ENCODE data around the gene CACNA2D2.
A peak's percentile ranks its signal among the peaks of the same experiment; 100 is the strongest.

Gene CACNA2D2

DNA sequence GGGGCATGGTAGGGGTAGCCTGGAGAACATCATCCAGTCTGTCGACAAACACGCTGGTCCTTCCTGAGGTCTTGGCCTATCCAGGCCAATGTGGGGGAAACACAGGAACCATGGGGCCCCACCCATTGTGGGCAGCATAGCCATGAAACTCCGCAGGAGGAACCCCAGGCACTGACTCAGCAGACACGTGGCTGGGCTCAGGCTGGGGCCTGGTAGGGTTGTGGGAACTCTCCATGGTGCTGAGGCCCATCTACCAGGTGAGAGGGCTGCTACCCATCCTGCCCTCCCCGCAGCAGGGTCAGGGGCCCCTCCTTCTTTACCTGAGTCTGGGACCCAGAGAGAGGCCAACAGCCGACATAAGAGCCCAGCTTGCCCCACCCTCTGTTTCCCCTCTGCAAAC lies 22.6 kb upstream of the CACNA2D2 start:
- peak; percentile 17 for DNase-seq (ENCODE audit: extremely low read depth, low read depth)
- TF ChIP-seq, protein P1, sequence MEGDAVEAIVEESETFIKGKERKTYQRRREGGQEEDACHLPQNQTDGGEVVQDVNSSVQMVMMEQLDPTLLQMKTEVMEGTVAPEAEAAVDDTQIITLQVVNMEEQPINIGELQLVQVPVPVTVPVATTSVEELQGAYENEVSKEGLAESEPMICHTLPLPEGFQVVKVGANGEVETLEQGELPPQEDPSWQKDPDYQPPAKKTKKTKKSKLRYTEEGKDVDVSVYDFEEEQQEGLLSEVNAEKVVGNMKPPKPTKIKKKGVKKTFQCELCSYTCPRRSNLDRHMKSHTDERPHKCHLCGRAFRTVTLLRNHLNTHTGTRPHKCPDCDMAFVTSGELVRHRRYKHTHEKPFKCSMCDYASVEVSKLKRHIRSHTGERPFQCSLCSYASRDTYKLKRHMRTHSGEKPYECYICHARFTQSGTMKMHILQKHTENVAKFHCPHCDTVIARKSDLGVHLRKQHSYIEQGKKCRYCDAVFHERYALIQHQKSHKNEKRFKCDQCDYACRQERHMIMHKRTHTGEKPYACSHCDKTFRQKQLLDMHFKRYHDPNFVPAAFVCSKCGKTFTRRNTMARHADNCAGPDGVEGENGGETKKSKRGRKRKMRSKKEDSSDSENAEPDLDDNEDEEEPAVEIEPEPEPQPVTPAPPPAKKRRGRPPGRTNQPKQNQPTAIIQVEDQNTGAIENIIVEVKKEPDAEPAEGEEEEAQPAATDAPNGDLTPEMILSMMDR (IDR thresholded peaks at IDR 0.05; ENCODE audit: low read depth, low read length, missing control alignments) = no peak
- no peak overlapping the region for H3K4me3 ChIP-seq (replicated peaks; ENCODE audit: low read depth, low read length)

DNA sequence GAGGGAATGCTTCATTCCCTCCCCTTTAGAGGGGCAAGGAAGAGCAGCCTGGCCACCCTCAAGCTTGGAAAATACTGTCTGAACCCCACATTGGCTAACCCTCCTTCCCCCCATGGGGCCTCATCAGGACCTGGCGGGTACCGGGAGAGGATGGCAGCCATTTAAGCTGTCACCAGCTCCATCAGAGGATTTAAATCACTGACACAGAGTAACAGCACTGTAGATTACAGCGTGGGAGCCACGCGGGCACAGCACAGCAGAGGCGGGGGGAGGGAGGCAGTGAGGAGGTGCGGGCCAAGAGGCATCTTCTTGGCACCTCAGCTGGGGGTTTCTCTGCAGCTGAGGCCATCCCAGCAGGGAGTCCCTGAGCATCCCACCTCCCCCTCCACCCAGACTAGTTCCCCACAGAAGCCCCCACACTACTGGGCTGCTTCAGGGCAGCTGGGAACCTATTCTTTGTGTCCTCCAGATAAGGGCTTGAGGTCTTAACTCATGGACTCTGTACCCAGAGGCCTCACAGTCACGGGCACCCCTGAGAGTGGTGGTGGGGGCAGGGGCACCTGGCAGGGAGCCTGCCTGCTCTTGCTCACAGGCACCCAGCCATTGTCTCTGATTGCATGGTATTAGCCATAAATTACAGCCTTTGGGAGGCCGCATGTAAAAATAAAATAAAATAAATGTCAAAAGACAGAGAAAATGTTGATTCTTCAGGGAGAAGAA lies 21.9 kb upstream of the CACNA2D2 start:
- no peak overlapping the region for H3K4me3 ChIP-seq (replicated peaks; ENCODE audit: low read depth, low read length)
- DNase-seq (ENCODE audit: extremely low read depth, low read depth) = no peak
- TF ChIP-seq, protein P1 (IDR thresholded peaks at IDR 0.05; ENCODE audit: low read depth, low read length, missing control alignments) = no peak

- no peak overlapping the region for H3K4me3 ChIP-seq (replicated peaks; ENCODE audit: low read depth, low read length)
- TF ChIP-seq, protein P1 (IDR thresholded peaks at IDR 0.05; ENCODE audit: low read depth, low read length, missing control alignments) = no peak
These were observed 21.3 kb upstream of the CACNA2D2 start for GRCh38 chr3:50524746-50525145.

DNA sequence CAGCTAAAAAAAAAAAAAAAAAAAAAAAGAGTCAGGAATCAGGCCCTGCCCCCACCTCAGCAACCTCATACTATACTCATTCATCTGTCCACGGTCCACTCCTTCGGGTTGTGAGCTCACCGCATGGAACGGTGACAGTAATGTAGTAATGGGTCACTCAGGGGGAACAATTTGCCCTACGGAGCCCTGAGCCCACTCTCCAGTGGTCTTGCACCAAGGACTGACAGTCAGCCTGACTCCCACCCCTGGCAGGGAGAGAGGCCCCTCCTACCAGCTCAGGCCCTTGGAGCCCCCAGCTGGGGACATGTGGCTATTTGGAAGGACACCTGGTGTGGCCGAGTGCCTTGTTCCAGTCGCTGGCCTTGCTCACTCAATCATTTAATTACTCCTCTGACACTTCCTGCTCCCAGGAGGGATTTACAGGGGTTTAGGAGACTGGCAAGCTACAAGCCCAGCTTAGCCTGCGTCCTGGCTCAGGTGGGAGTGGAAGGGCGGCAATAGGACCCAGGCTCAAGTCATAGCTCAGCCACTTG lies 19.9 kb upstream of the CACNA2D2 start:
- DNase-seq (ENCODE audit: extremely low read depth, low read depth) = no peak
- TF ChIP-seq, protein P1 (IDR thresholded peaks at IDR 0.05; ENCODE audit: low read depth, low read length, missing control alignments) = no peak
- no peak overlapping the region for H3K4me3 ChIP-seq (replicated peaks; ENCODE audit: low read depth, low read length)

More at GRCh38 chr3:50524746-50525145, 21.3 kb upstream of the CACNA2D2 start:
- no peak for DNase-seq (ENCODE audit: extremely low read depth, low read depth)

GRCh38 chr3:50521572-50521971 lies 18.1 kb upstream of the CACNA2D2 start:
- no peak overlapping the region for H3K4me3 ChIP-seq (replicated peaks; ENCODE audit: low read depth, low read length)
- DNase-seq (ENCODE audit: extremely low read depth, low read depth) = no peak
- TF ChIP-seq, protein P1 (IDR thresholded peaks at IDR 0.05; ENCODE audit: low read depth, low read length, missing control alignments) = no peak

DNA sequence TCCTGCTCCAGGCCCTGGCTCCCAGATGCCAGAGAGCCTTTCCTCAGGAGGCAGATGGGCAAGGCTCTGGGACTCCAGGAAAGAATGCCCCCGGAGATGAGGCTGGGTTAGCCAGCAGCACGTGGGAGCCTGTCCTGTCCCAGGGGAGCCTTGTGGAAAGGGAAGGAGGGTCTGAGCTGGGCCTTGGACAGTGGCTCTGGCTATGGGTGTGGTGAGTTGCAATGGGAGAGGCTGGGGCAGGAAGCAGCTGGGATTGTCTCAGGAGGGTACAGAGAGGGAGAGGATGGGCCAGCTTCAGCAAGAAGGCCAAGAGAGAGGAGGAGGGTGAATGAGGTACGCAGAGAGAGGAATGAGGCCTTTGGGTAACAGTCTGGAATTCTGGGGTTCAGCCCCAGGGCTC lies 17.4 kb upstream of the CACNA2D2 start:
- DNase-seq (ENCODE audit: extremely low read depth, low read depth) = no peak
- TF ChIP-seq, protein P1 (IDR thresholded peaks at IDR 0.05; ENCODE audit: low read depth, low read length, missing control alignments) = no peak
- no peak overlapping the region for H3K4me3 ChIP-seq (replicated peaks; ENCODE audit: low read depth, low read length)
